Gastrocnemius medialis (tissue), 4 donors: ENCODE results near the gene LRRC59. TPM values are rescaled to one million over a fixed set of nuclear protein-coding genes. Genes with fewer than 3 reads are reported as not detected.

ENCODE experiments used
- ATAC-seq, 2 donors: fragments of 150-250 bp; one replicate each; pipeline ENCODE4 v1.9.1; 2016
- DNase-seq, 2 donors: peaks; one replicate each; pipeline ENCODE4 v3.0.0-alpha.2; 2019
- H3K27ac ChIP-seq, 4 donors: fragments of 200-600 bp; sonication (generic); 1 replicate in 1 of 4; 2 replicates in 3 of 4; pipeline ENCODE4 v1.5.1; 2016 to 2018; ENCODE audit warnings: mild to moderate bottlenecking in 2 of 4, moderate library complexity in 1 of 4
- H3K27me3 ChIP-seq, 3 donors: fragments of 200-600 bp; sonication (generic) in 2 of 3; 1 replicate in 1 of 3; 2 replicates in 2 of 3; pipeline versions ENCODE4 v1.5.1 to v1.6.0; 2016 to 2019; ENCODE audit warnings: mild to moderate bottlenecking in 1 of 3, moderate library complexity in 1 of 3
- H3K36me3 ChIP-seq, 2 donors: fragments of 200-600 bp; sonication (generic) in 1 of 2; one replicate each; pipeline ENCODE4 v1.5.1; 2017 to 2018
- H3K4me1 ChIP-seq, 2 donors: fragments of 200-600 bp; sonication (generic) in 1 of 2; one replicate each; pipeline ENCODE4 v1.5.1; 2016 to 2017; ENCODE audit warnings: mild to moderate bottlenecking in 2 of 2
- H3K4me3 ChIP-seq, 4 donors: fragments of 200-600 bp; sonication (generic) in 3 of 4; 1 replicate in 1 of 4; 2 replicates in 3 of 4; pipeline ENCODE4 v1.5.1; 2016 to 2019; ENCODE audit warnings: mild to moderate bottlenecking in 2 of 4
- H3K9me3 ChIP-seq, 3 donors: fragments of 200-600 bp; sonication (generic) in 2 of 3; 1 replicate in 1 of 3; 2 replicates in 2 of 3; pipeline ENCODE4 v1.5.1; 2016 to 2019
- POLR2A ChIP-seq, 2 donors: fragments of 450-650 bp; IDR thresholded peaks; one replicate each; pipeline ENCODE4 v1.6.1; 2017; ENCODE audit warnings: antibody characterized with exemption in 2 of 2, mild to moderate bottlenecking in 2 of 2, moderate library complexity in 2 of 2
- in situ Hi-C, 4 donors: fragments of 200-750 bp; cut with MboI; loops; one replicate each; pipeline versions ENCODE4 v1.15.0 to v1.8.0; 2017; ENCODE audit warnings: low sequenced_read_pairs in 4 of 4
- intact Hi-C: fragments of 100-400 bp; cut with DNase I; formaldehyde crosslinking; loops from one replicate; pipeline ENCODE4 v1.15.1; 2023; ENCODE audit warnings: low total_unique reads
- total RNA-seq, 4 donors: library from RNA; depleted of rRNA; stranded (reverse); fragments of >200 nt; gene quantifications; one replicate each; pipeline versions ENCODE4 v1.1.0 to v1.2.3, GENCODE V29; 2016
- TF ChIP-seq, protein P1 (sequence below), 5 experiments: fragments of 450-650 bp in 3 of 5; fragments of 200-600 bp in 2 of 5; sonication (generic) in 2 of 5; IDR thresholded peaks in 4 of 5; conservative IDR thresholded peaks in 1 of 5; 1 replicate in 4 of 5; 2 replicates in 1 of 5; pipeline ENCODE4 v1.5.1; 2016 to 2019; ENCODE audit warnings: antibody characterized with exemption in 5 of 5, mild to moderate bottlenecking in 3 of 5, moderate library complexity in 3 of 5

LRRC59 gene
- total RNA-seq, 4 donors from 2014 or later = 25.4 to 73.2 (median 55.8) TPM

DNA sequence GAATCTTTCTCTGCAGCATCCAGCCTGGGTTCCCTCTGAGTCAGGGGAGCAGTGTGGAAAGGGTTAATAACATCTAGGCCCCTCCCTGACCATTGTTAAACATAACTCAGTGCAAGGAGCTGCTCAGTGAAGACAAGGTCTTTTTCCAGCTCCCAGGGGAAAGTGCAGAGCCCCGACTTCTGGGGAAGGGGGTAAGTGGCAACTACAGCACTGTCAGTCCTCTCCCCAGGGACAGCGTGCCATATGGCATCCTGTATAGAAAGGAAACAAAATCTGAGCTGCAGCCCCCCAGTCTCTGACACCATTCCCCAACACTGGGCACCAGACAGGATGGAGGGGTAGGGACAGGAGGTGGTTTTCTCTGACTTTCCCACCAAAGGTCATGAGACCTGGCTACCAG is 32.2 kb downstream of the LRRC59 start:
- intact Hi-C loops (no loop called here), in situ Hi-C loops (no loop called here)
- TF ChIP-seq POLR2A (IDR thresholded peaks at IDR 0.05) = no peak
- TF ChIP-seq, protein P1, sequence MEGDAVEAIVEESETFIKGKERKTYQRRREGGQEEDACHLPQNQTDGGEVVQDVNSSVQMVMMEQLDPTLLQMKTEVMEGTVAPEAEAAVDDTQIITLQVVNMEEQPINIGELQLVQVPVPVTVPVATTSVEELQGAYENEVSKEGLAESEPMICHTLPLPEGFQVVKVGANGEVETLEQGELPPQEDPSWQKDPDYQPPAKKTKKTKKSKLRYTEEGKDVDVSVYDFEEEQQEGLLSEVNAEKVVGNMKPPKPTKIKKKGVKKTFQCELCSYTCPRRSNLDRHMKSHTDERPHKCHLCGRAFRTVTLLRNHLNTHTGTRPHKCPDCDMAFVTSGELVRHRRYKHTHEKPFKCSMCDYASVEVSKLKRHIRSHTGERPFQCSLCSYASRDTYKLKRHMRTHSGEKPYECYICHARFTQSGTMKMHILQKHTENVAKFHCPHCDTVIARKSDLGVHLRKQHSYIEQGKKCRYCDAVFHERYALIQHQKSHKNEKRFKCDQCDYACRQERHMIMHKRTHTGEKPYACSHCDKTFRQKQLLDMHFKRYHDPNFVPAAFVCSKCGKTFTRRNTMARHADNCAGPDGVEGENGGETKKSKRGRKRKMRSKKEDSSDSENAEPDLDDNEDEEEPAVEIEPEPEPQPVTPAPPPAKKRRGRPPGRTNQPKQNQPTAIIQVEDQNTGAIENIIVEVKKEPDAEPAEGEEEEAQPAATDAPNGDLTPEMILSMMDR (IDR thresholded peaks at IDR 0.05 in 4 of 5, conservative IDR thresholded peaks at IDR 0.05 in 1 of 5) = no peak
- Histone ChIP-seq H3K36me3 (peaks cover 0 to 48% of the 10 kb centered on the region in 2 donors), H3K4me3 (no peak overlapping the region), H3K9me3 (no peaks in the 10 kb centered on the region), H3K27me3 (no peaks in the 10 kb centered on the region), H3K4me1 (peaks cover 5 to 8% of the 10 kb centered on the region in 2 donors), H3K27ac (no peak overlapping the region)
- ATAC-seq (no peak), DNase-seq (no peak)

DNA sequence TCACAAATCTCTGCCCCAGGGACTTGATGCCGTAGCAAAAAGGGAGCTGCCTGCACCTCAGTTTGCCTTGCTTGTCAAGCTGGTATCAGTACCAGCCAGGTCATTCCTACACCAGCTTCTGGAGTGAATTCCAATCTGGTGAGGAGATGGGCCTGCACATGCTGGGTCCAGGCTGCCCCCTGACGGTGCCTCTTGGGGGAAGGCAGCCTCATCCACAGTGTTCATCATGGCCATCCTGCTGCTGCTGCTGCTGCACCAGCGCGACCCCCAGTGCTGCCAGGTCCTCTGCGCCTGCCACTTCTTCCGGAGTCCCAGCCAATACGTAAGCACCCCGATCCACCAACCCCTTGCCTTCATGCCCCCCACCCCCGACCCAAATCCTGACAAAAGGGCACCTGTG is 32.6 kb downstream of the LRRC59 start:
- ATAC-seq (no peak), DNase-seq (no peak)
- Histone ChIP-seq H3K4me1 (peaks cover 5 to 6% of the 10 kb centered on the region in 2 donors), H3K9me3 (no peaks in the 10 kb centered on the region), H3K27me3 (no peaks in the 10 kb centered on the region), H3K4me3 (no peak overlapping the region), H3K27ac (no peak overlapping the region), H3K36me3 (peaks cover 0 to 44% of the 10 kb centered on the region in 2 donors)
- in situ Hi-C loops = loop anchor here in 1 of 4 donors (5.0 kb wide), 1 partner anchor 123 kb away; no protein-coding TSS in a partner anchor
- intact Hi-C loops = loop anchor here (5.0 kb wide), 1 partner anchor 118 kb away; no protein-coding TSS in a partner anchor
- no peak for TF ChIP-seq POLR2A (IDR thresholded peaks at IDR 0.05)
- TF ChIP-seq, protein P1 (IDR thresholded peaks at IDR 0.05 in 4 of 5, conservative IDR thresholded peaks at IDR 0.05 in 1 of 5) = no peak

DNA sequence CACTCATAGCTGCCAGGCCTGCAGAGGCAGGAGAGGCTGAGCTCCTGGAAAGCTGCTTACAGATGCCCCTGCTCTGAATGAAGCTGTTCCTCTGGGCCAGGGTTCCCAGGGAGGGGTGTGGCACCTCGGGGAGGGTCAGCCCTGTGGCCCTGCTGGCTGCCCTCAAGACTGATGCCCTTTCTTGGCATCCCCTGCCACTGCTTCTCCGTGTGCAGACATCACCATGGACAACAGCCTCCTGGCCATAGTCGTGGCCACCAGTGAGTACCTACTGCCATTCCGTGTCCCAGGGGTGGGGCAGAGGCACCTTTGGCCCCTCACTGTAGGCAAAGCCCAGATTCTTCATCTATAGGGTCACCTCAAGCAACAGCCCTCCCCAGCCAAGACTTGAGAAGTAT is 33.3 kb downstream of the LRRC59 start:
- Histone ChIP-seq H3K9me3 (no peaks in the 10 kb centered on the region), H3K27me3 (no peaks in the 10 kb centered on the region), H3K4me1 (peaks cover 2 to 5% of the 10 kb centered on the region in 2 donors), H3K27ac (no peak overlapping the region), H3K36me3 (peaks cover 0 to 37% of the 10 kb centered on the region in 2 donors), H3K4me3 (no peak overlapping the region)
- no peak for ATAC-seq
- intact Hi-C loops = loop anchor here (5.0 kb wide), 1 partner anchor 118 kb away; no protein-coding TSS in a partner anchor
- DNase-seq = no peak
- no peak for TF ChIP-seq POLR2A (IDR thresholded peaks at IDR 0.05)
- TF ChIP-seq, protein P1 (IDR thresholded peaks at IDR 0.05 in 4 of 5, conservative IDR thresholded peaks at IDR 0.05 in 1 of 5) = no peak
- in situ Hi-C loops = loop anchor here in 1 of 4 donors (5.0 kb wide), 1 partner anchor 123 kb away; no protein-coding TSS in a partner anchor

DNA sequence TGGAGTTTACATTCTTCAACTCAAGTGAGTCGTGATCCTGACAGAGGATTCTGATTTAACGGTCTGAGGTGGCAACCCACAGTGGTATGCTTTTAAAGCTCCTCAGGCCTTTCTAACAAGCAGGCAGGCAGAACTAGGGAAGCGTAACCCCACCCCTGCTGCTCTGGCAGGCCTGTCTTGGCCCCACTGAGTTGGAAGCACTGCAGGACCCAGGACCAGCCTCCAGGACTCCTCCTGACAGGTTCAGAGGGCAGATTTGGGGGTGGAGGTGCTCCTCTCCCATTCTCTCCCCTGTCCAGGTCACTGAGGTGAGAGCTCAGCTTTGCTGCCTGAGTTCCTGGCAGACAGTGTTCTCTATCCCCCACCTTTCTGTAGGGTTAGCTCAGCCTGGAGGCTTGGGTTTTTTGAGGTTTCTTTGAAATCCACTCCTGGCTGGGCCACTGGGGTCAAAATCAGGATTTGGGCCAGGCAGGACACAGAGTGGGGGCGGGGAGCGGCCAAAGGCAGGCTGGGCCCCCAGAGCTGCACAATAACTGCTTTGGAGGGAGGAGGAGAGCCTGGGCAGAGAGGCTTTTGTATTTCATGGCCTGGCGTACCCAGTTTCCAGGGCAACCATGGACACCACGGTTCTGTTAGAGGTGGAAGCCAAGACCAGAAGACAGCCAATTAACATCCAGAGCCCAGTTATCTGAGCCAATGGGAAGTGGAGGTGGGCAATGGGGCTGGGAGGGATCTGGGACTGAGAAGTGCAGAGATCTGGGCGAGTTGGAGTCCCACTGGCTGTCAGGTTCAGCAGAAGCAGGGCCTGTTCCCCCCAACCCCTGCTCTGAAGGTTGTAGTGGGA is 33.9 kb downstream of the LRRC59 start:
- Histone ChIP-seq H3K9me3 (no peaks in the 10 kb centered on the region), H3K36me3 (peaks cover 0 to 37% of the 10 kb centered on the region in 2 donors), H3K4me3 (no peak overlapping the region), H3K4me1 (peaks cover 0 to 5% of the 10 kb centered on the region in 2 donors), H3K27me3 (no peaks in the 10 kb centered on the region), H3K27ac (no peak overlapping the region)
- no peak for TF ChIP-seq POLR2A (IDR thresholded peaks at IDR 0.05)
- TF ChIP-seq, protein P1 (IDR thresholded peaks at IDR 0.05 in 4 of 5, conservative IDR thresholded peaks at IDR 0.05 in 1 of 5) = no peak
- intact Hi-C loops (loop anchor here (5.0 kb wide), 1 partner anchor 119 kb away; no protein-coding TSS in a partner anchor), in situ Hi-C loops (loop anchor here in 1 of 4 donors (5.0 kb wide), 1 partner anchor 124 kb away; no protein-coding TSS in a partner anchor)
- ATAC-seq (no peak), DNase-seq (no peak)
